ENCODE results near the gene OR10H2. TPM values are rescaled to one million over a fixed set of nuclear protein-coding genes. Genes with fewer than 3 reads are reported as not detected.
"Not testable (repeated sequence)": the region's sequence is repeated elsewhere in the genome, so short reads cannot be mapped to it uniquely, and the experiment has no call there.

OR10H2 gene
- total and polyA plus RNA-seq, 2 donors (not counting 3 experiments of a cell fraction or from before 2014, with no cell fraction given), result not detected

- no peaks in the 10 kb centered on the region for H4K20me1 ChIP-seq (replicated peaks; ENCODE audit: control insufficient read depth, extremely low read depth, insufficient read depth, low read length)
- no peaks in the 10 kb centered on the region for H3K9me1 ChIP-seq (replicated peaks; ENCODE audit: control insufficient read depth, extremely low read depth, insufficient read depth, low read length)
- dilution Hi-C loops (cut with MboI; ENCODE audit: extremely low pct_ligation_motif_present, low sequenced_read_pairs) (no loop called here), intact Hi-C loops (cut with micrococcal nuclease) (no loop called here)
- BruUV-seq (replicated peaks), result no TSS peak
- no peaks in the 10 kb centered on the region for H3K79me2 ChIP-seq (ENCODE audit: control insufficient read depth, insufficient read depth, low read length)
- H3K4me3 ChIP-seq (replicated peaks in 1 of 3; ENCODE audit: insufficient read depth in 1 of 3, low read depth in 1 of 3, low read length in 3 of 3), result no peak overlapping the region
- CTCF ChIA-PET, result no interaction called here
- no peak overlapping the region for H3K4me2 ChIP-seq (ENCODE audit: insufficient read depth, low read length)
- POLR2A ChIA-PET, result no interaction called here
- no peaks in the 10 kb centered on the region for H3K27me3 ChIP-seq (ENCODE audit: control insufficient read depth in 2 of 2, insufficient read depth in 2 of 2, low read length in 2 of 2)
- H3K9ac ChIP-seq (replicated peaks; ENCODE audit: extremely low read depth, insufficient read depth, low read length), result no peak overlapping the region
- H3K27ac ChIP-seq (ENCODE audit: insufficient read depth, low read depth, low read length), result no peak overlapping the region
- no peaks in the 10 kb centered on the region for H3K9me3 ChIP-seq (replicated peaks; ENCODE audit: control insufficient read depth, insufficient read depth, low read length)
- TF ChIP-seq JUN (IDR thresholded peaks at IDR 0.05; ENCODE audit: borderline replicate concordance, insufficient read depth, insufficient read length, low read depth), result no peak
- TF ChIP-seq FOS (IDR thresholded peaks at IDR 0.05; ENCODE audit: borderline replicate concordance, insufficient read depth, low read length), result no peak
- TF ChIP-seq POLR2AphosphoS5 (IDR thresholded peaks at IDR 0.05; ENCODE audit: insufficient read depth, low read depth, low read length), result no peak
- TF ChIP-seq CTCF (IDR thresholded peaks at IDR 0.05; ENCODE audit: extremely low read depth in 1 of 2, insufficient read depth in 1 of 2, low read depth in 1 of 2, low read length in 2 of 2), result no peak
- TF ChIP-seq EZH2 (IDR thresholded peaks at IDR 0.05; ENCODE audit: borderline replicate concordance, low read depth, low read length, severe bottlenecking), result no peak
- TF ChIP-seq POLR2A (IDR thresholded peaks at IDR 0.05; ENCODE audit: low read depth, low read length), result no peak
- no peak for TF ChIP-seq GATA2 (IDR thresholded peaks at IDR 0.05; ENCODE audit: insufficient read depth, insufficient read length, low read depth, low read length)
- H3K36me3 ChIP-seq (ENCODE audit: control insufficient read depth in 2 of 2, extremely low read depth in 1 of 2, insufficient read depth in 2 of 2, low read length in 2 of 2), result no peaks in the 10 kb centered on the region
- DNase-seq (ENCODE audit: low read depth, low spot score) (no peak), FAIRE-seq (no peak)
- H2AFZ ChIP-seq (ENCODE audit: low read depth, low read length), result no peak overlapping the region
- H3K4me1 ChIP-seq (ENCODE audit: control insufficient read depth, extremely low read depth, insufficient read depth, low read length), result no peaks in the 10 kb centered on the region
Measured at GRCh38 chr19:15679089-15679488, 48.7 kb upstream of the OR10H2 start.

- BruUV-seq (replicated peaks); POLR2A ChIA-PET; H4K20me1 ChIP-seq (replicated peaks; ENCODE audit: control insufficient read depth, extremely low read depth, insufficient read depth, low read length); H2AFZ ChIP-seq (ENCODE audit: low read depth, low read length); H3K9me1 ChIP-seq (replicated peaks; ENCODE audit: control insufficient read depth, extremely low read depth, insufficient read depth, low read length); dilution Hi-C loops (cut with MboI; ENCODE audit: extremely low pct_ligation_motif_present, low sequenced_read_pairs); CTCF ChIA-PET; intact Hi-C loops (cut with micrococcal nuclease); H3K4me1 ChIP-seq (ENCODE audit: control insufficient read depth, extremely low read depth, insufficient read depth, low read length); H3K36me3 ChIP-seq (ENCODE audit: control insufficient read depth in 2 of 2, extremely low read depth in 1 of 2, insufficient read depth in 2 of 2, low read length in 2 of 2); H3K4me2 ChIP-seq (ENCODE audit: insufficient read depth, low read length); H3K27me3 ChIP-seq (ENCODE audit: control insufficient read depth in 2 of 2, insufficient read depth in 2 of 2, low read length in 2 of 2); H3K27ac ChIP-seq (ENCODE audit: insufficient read depth, low read depth, low read length); DNase-seq (ENCODE audit: low read depth, low spot score); H3K9ac ChIP-seq (replicated peaks; ENCODE audit: extremely low read depth, insufficient read depth, low read length); H3K79me2 ChIP-seq (ENCODE audit: control insufficient read depth, insufficient read depth, low read length); H3K9me3 ChIP-seq (replicated peaks; ENCODE audit: control insufficient read depth, insufficient read depth, low read length); FAIRE-seq; H3K4me3 ChIP-seq (replicated peaks in 1 of 3; ENCODE audit: insufficient read depth in 1 of 3, low read depth in 1 of 3, low read length in 3 of 3): not testable (repeated sequence)
Measured at GRCh38 chr19:15679865-15680264, 48.0 kb upstream of the OR10H2 start.
